A549 (cell line): Measurements from ENCODE around the gene DAZAP1. TPM values are rescaled to one million over a fixed set of nuclear protein-coding genes. Genes with fewer than 3 reads are reported as not detected.

Experiments
- ATAC-seq, 2 experiments: fragments of 200-7000 bp in 1 of 2; fragments of >200 bp in 1 of 2; cut with Nextera tagmentation in 1 of 2; cut with Tn5 transposase in 1 of 2; 3 replicates each; pipeline versions ENCODE4 v1.8.0 to v1.9.1; 2018 to 2020; ENCODE audit warnings: mild to moderate bottlenecking in 1 of 2, moderate library complexity in 1 of 2
- CTCF ChIA-PET: fragments of 300-600 bp; sonication (Branson Sonifier 250); formaldehyde crosslinking; extraction: SDS; loops from one replicate; lab custom pipeline; 2021; ENCODE audit warnings: antibody characterized with exemption, inconsistent platforms; lab: Yijun Ruan, JAX
- POLR2A ChIA-PET: fragments of 350-600 bp; formaldehyde crosslinking; extraction: SDS; loops from one replicate; lab custom pipeline; 2021; ENCODE audit warnings: antibody characterized with exemption, inconsistent platforms; lab: Yijun Ruan, JAX
- DNase-seq, 2 experiments: peaks; one replicate each; pipeline versions ENCODE4 v3.0.0 to v3.0.0-alpha.2; 2011 to 2016; ENCODE audit warnings: low read depth in 1 of 2, low spot score in 1 of 2
- FAIRE-seq: peaks from 2 replicates; lab custom pipeline; 2011; peaks lifted over from hg19 to GRCh38; lab: Jason Lieb, UNC
- H3K27ac ChIP-seq, 2 experiments: fragments of >200 bp; sonication (Bioruptor Twin); formaldehyde crosslinking; 3 replicates each; pipeline ENCODE4 v1.5.1; 2016 to 2017
- H3K4me1 ChIP-seq: fragments of >200 bp; sonication (Bioruptor Twin); formaldehyde crosslinking; 3 replicates; pipeline ENCODE4 v1.6.1; 2016
- H3K4me2 ChIP-seq: fragments of >200 bp; sonication (Bioruptor Twin); formaldehyde crosslinking; 3 replicates; pipeline ENCODE4 v1.6.1; 2016
- H3K4me3 ChIP-seq: fragments of >200 bp; sonication (Bioruptor Twin); formaldehyde crosslinking; 3 replicates; pipeline ENCODE4 v1.5.1; 2016
- H3K9me3 ChIP-seq: fragments of >200 bp; sonication (Bioruptor Twin); formaldehyde crosslinking; 3 replicates; pipeline ENCODE4 v1.6.1; 2016
- ATOH8 ChIP-seq: fragments of 250-450 bp; sonication (Bioruptor Pico); IDR thresholded peaks from 2 replicates; pipeline ENCODE4 v1.5.0; 2020; ENCODE audit warnings: low read depth, mild to moderate bottlenecking, moderate library complexity
- BHLHE40 ChIP-seq: IDR thresholded peaks from 2 replicates; pipeline ENCODE4 v1.6.1; 2012; ENCODE audit warnings: low read depth, low read length, inconsistent platforms
- CBX2 ChIP-seq: fragments of 200-600 bp; sonication (generic); IDR thresholded peaks from 2 replicates; pipeline ENCODE4 v1.6.1; 2016; ENCODE audit warnings: low read depth, mild to moderate bottlenecking, borderline replicate concordance
- CEBPB ChIP-seq, 2 experiments: fragments of >200 bp in 1 of 2; sonication (Bioruptor Twin) in 1 of 2; formaldehyde crosslinking in 1 of 2; IDR thresholded peaks; 2 replicates each; pipeline ENCODE4 v1.6.1; 2012 to 2016
- CHD4 ChIP-seq: fragments of 200-600 bp; sonication (generic); IDR thresholded peaks from 2 replicates; pipeline ENCODE4 v1.6.1; 2016; ENCODE audit warnings: antibody characterized with exemption, mild to moderate bottlenecking, borderline replicate concordance
- CTCF ChIP-seq: fragments of >200 bp; sonication (Bioruptor Twin); formaldehyde crosslinking; IDR thresholded peaks from 3 replicates; pipeline ENCODE4 v1.5.1; 2016
- E2F6 ChIP-seq: IDR thresholded peaks from 2 replicates; pipeline ENCODE4 v1.6.1; 2012; ENCODE audit warnings: low read depth, borderline replicate concordance
- EHF ChIP-seq: fragments of 250-450 bp; sonication (Bioruptor Pico); IDR thresholded peaks from 2 replicates; pipeline ENCODE4 v1.5.0; 2020; ENCODE audit warnings: mild to moderate bottlenecking
- EHMT2 ChIP-seq: fragments of 200-600 bp; sonication (generic); IDR thresholded peaks from 2 replicates; pipeline ENCODE4 v1.6.1; 2016; ENCODE audit warnings: antibody characterized with exemption, low read depth, mild to moderate bottlenecking, moderate library complexity
- EP300 ChIP-seq, 2 experiments: fragments of >200 bp; sonication (Bioruptor Twin); formaldehyde crosslinking; IDR thresholded peaks; 2 replicates in 1 of 2; 3 replicates in 1 of 2; pipeline ENCODE4 v1.6.1; 2016 to 2017
- ESRRA ChIP-seq: fragments of 150-350 bp; IDR thresholded peaks from 2 replicates; pipeline ENCODE4 v1.6.1; 2014; ENCODE audit warnings: mild to moderate bottlenecking, low read length, borderline replicate concordance
- FOSL2 ChIP-seq, 2 experiments: fragments of 450-650 bp in 1 of 2; fragments of >200 bp in 1 of 2; sonication (Bioruptor Twin) in 1 of 2; formaldehyde crosslinking; IDR thresholded peaks; 2 replicates each; pipeline versions ENCODE4 v1.5.0 to v1.6.1; 2016 to 2020; ENCODE audit warnings: mild to moderate bottlenecking in 1 of 2, moderate library complexity in 1 of 2
- FOXS1 ChIP-seq: fragments of 250-450 bp; sonication (Bioruptor Pico); IDR thresholded peaks from 2 replicates; pipeline ENCODE4 v1.5.0; 2020; ENCODE audit warnings: mild to moderate bottlenecking, moderate library complexity
- GATA3 ChIP-seq: IDR thresholded peaks from 2 replicates; pipeline ENCODE4 v1.6.1; 2012; ENCODE audit warnings: borderline replicate concordance
- HEYL ChIP-seq: fragments of 250-450 bp; sonication (Bioruptor Pico); IDR thresholded peaks from 2 replicates; pipeline ENCODE4 v1.8.0; 2021; ENCODE audit warnings: mild to moderate bottlenecking, moderate library complexity
- HOXA7 ChIP-seq: fragments of 250-450 bp; sonication (Bioruptor Pico); IDR thresholded peaks from 2 replicates; pipeline ENCODE4 v1.5.0; 2020; ENCODE audit warnings: mild to moderate bottlenecking, moderate library complexity
- HOXB5 ChIP-seq: fragments of 250-450 bp; sonication (Bioruptor Pico); IDR thresholded peaks from 2 replicates; pipeline ENCODE4 v1.5.0; 2020; ENCODE audit warnings: mild to moderate bottlenecking, moderate library complexity
- MAFK ChIP-seq: fragments of 450-650 bp; IDR thresholded peaks from 2 replicates; pipeline ENCODE4 v1.6.1; 2014; ENCODE audit not compliant: partially characterized antibody
- MAZ ChIP-seq: fragments of 150-350 bp; IDR thresholded peaks from 2 replicates; pipeline ENCODE4 v1.6.1; 2014; ENCODE audit warnings: antibody characterized with exemption, low read depth, low read length, borderline replicate concordance
- NR3C1 ChIP-seq: fragments of >200 bp; sonication (Bioruptor Twin); formaldehyde crosslinking; IDR thresholded peaks from 3 replicates; pipeline ENCODE4 v1.6.1; 2017
- POLR2A ChIP-seq: IDR thresholded peaks from 2 replicates; pipeline ENCODE4 v1.6.1; 2012; ENCODE audit warnings: mild to moderate bottlenecking, low read length
- POLR2AphosphoS2 ChIP-seq: conservative IDR thresholded peaks from 2 replicates; pipeline ENCODE4 v1.6.1; 2012; ENCODE audit warnings: low read length, improper control_type of control experiment, inconsistent platforms
- RAD21 ChIP-seq, 2 experiments: fragments of >200 bp in 1 of 2; sonication (Bioruptor Twin) in 1 of 2; formaldehyde crosslinking in 1 of 2; IDR thresholded peaks in 1 of 2; conservative IDR thresholded peaks in 1 of 2; 2 replicates in 1 of 2; 3 replicates in 1 of 2; pipeline ENCODE4 v1.6.1; 2012 to 2018; ENCODE audit warnings: inconsistent platforms in 1 of 2
- RARB ChIP-seq: fragments of 250-450 bp; sonication (Bioruptor Pico); IDR thresholded peaks from 2 replicates; pipeline ENCODE4 v1.8.0; 2021; ENCODE audit warnings: mild to moderate bottlenecking, moderate library complexity
- SMC3 ChIP-seq: fragments of >200 bp; sonication (Bioruptor Twin); formaldehyde crosslinking; IDR thresholded peaks from 3 replicates; pipeline ENCODE4 v1.6.1; 2018; ENCODE audit warnings: inconsistent platforms
- TP53 ChIP-seq: fragments of 250-450 bp; sonication (Bioruptor Pico); IDR thresholded peaks from 2 replicates; pipeline ENCODE4 v1.5.0; 2021; ENCODE audit warnings: mild to moderate bottlenecking, moderate library complexity
- USF2 ChIP-seq: fragments of 450-650 bp; IDR thresholded peaks from 2 replicates; pipeline ENCODE4 v1.6.1; 2014; ENCODE audit warnings: antibody characterized with exemption
- ZSCAN20 ChIP-seq: fragments of 250-450 bp; sonication (Bioruptor Pico); IDR thresholded peaks from 2 replicates; pipeline ENCODE4 v1.8.0; 2022; ENCODE audit warnings: mild to moderate bottlenecking, moderate library complexity
- WGBS: methylation state at CpG from one replicate; pipeline ENCODE4 v1.1.6; 2017; ENCODE audit errors: missing lambda C conversion rate; 5-methylcytosine and 5-hydroxymethylcytosine counted together
- polyA plus RNA-seq, 4 experiments: library from polyadenylated mRNA; depleted of rRNA in 3 of 4; stranded (reverse); fragments of >200 nt; fragmentation: RNase III in 1 of 4; extraction: RNeasy Plus Mini Kit Qiagen cat#74134 plus additional on column Dnase treatment in 1 of 4; gene quantifications; 2 replicates in 3 of 4; 3 replicates in 1 of 4; pipeline ENCODE4 v1.2.3, GENCODE V29; 2011 to 2017

Gene DAZAP1
- polyA plus RNA-seq, 2 of the 4 experiments (the other 2 are of a cell fraction), result 58.9 to 86.3 TPM

GRCh38 chr19:1364070-1364704 is 43.2 kb upstream of the DAZAP1 start:
- FAIRE-seq (no peak), ATAC-seq (no peak), DNase-seq (no peak)
- peaks cover 9% of the 10 kb centered on the region; the same call in 2 of the 3 replicates for H3K4me1 ChIP-seq
- H3K4me3 ChIP-seq, result no peak overlapping the region
- no peak overlapping the region for H3K27ac ChIP-seq
- ChIA-PET CTCF (interaction anchor here (0.6 to 1.8 kb wide), 4 partner anchors 48 to 85 kb away, joined by 3 to 7 read pairs (median 4); no protein-coding TSS in a partner anchor), POLR2A (no interaction called here)
- TF ChIP-seq POLR2A, result no peak
- TF ChIP-seq USF2, result no peak
- TF ChIP-seq RAD21 (conservative IDR thresholded peaks at IDR 0.05 in 1 of 2, IDR thresholded peaks at IDR 0.05 in 1 of 2), result no peak
- TF ChIP-seq CHD4, result no peak
- TF ChIP-seq HEYL (CRISPR knock-in tag), result no peak
- TF ChIP-seq MAFK, result no peak
- TF ChIP-seq SMC3, result no peak
- no peak for TF ChIP-seq ZSCAN20 (CRISPR knock-in tag)
- TF ChIP-seq ATOH8 (CRISPR knock-in tag), result no peak
- TF ChIP-seq FOXS1 (CRISPR knock-in tag), result no peak
- no peak for TF ChIP-seq FOSL2 (IDR thresholded peaks at IDR 0.05)
- no peak for TF ChIP-seq FOSL2 (CRISPR knock-in tag; IDR thresholded peaks at IDR 0.05)
- no peak for TF ChIP-seq CBX2
- no peak for TF ChIP-seq BHLHE40
- no peak for TF ChIP-seq MAZ
- no peak for TF ChIP-seq RARB (CRISPR knock-in tag)
- TF ChIP-seq EHMT2, result no peak
- no peak for TF ChIP-seq CTCF
- no peak for TF ChIP-seq CEBPB (IDR thresholded peaks at IDR 0.05)
- no peak for TF ChIP-seq TP53 (CRISPR knock-in tag)
- H3K9me3 ChIP-seq, result no peaks in the 10 kb centered on the region
- WGBS, result 87% methylated on average over 15 of the region's 15 CpGs
- no peak overlapping the region for H3K4me2 ChIP-seq

GRCh38 chr19:1365319-1366269 is 41.8 kb upstream of the DAZAP1 start:
- no peak for ATAC-seq
- H3K27ac ChIP-seq, result no peak overlapping the region
- TF ChIP-seq GATA3 (no peak), ESRRA (no peak), CEBPB (IDR thresholded peaks at IDR 0.05) (no peak), HOXB5 (CRISPR knock-in tag) (no peak), NR3C1 (no peak), HOXA7 (no peak), RARB (CRISPR knock-in tag) (no peak), EHF (CRISPR knock-in tag) (no peak), POLR2AphosphoS2 (no peak), E2F6 (no peak), EP300 (IDR thresholded peaks at IDR 0.05) (no peak)
- no peaks in the 10 kb centered on the region for H3K9me3 ChIP-seq
- DNase-seq, result no peak
- ChIA-PET POLR2A (no interaction called here), CTCF (interaction anchor here (0.9 to 1.8 kb wide), 3 partner anchors 50 to 85 kb away, joined by 3 to 5 read pairs (median 4); no protein-coding TSS in a partner anchor)
- no peak overlapping the region for H3K4me2 ChIP-seq
- no peak for FAIRE-seq
- WGBS, result 90% methylated on average over 37 of the region's 37 CpGs
- peaks cover 9% of the 10 kb centered on the region; the same call in 2 of the 3 replicates for H3K4me1 ChIP-seq
- H3K4me3 ChIP-seq, result no peak overlapping the region
